ENCODE data around the gene C1orf105.

GRCh38 chr1:172510479-172510878 is 90.0 kb downstream of the C1orf105 start:
- TF ChIP-seq, protein P1, sequence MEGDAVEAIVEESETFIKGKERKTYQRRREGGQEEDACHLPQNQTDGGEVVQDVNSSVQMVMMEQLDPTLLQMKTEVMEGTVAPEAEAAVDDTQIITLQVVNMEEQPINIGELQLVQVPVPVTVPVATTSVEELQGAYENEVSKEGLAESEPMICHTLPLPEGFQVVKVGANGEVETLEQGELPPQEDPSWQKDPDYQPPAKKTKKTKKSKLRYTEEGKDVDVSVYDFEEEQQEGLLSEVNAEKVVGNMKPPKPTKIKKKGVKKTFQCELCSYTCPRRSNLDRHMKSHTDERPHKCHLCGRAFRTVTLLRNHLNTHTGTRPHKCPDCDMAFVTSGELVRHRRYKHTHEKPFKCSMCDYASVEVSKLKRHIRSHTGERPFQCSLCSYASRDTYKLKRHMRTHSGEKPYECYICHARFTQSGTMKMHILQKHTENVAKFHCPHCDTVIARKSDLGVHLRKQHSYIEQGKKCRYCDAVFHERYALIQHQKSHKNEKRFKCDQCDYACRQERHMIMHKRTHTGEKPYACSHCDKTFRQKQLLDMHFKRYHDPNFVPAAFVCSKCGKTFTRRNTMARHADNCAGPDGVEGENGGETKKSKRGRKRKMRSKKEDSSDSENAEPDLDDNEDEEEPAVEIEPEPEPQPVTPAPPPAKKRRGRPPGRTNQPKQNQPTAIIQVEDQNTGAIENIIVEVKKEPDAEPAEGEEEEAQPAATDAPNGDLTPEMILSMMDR (IDR thresholded peaks at IDR 0.05): no peak
- TF ChIP-seq POLR2A (IDR thresholded peaks at IDR 0.05): no peak
